ENCODE results near the gene VSX2. TPM values are rescaled to one million over a fixed set of nuclear protein-coding genes. Genes with fewer than 3 reads are reported as not detected.
A peak's percentile ranks its signal among the peaks of the same experiment; 100 is the strongest.

Gene VSX2
- total RNA-seq, 1 donor from 2014 or later: not detected

DNA sequence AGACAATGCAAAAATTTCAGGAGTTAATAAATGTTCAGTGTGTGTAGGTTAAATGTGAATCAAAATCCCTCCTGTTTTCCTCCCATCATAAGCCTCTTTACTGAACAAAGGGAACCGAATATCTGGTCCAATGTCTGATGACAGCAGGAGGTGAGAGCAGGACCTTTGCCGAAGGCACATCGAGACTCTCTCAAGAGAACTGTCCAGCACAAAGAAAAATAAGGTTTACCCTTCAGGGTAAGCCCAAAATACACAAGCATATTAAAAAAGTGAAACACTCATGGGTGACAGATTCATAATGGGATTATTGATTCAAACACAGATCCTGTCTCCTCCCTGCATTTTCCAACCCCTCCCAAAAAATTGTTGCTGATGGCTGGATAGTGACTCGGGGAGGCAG is 4.2 kb upstream of the VSX2 start:
- Histone ChIP-seq H3K27me3 (peaks cover 10% of the 10 kb centered on the region), H3K27ac (no peak overlapping the region), H3K36me3 (no peaks in the 10 kb centered on the region), H3K4me3 (no peak overlapping the region), H3K4me1 (peaks cover 0 to 3% of the 10 kb centered on the region in 2 donors), H3K9me3 (peaks cover 0 to 8% of the 10 kb centered on the region in 2 donors)
- intact Hi-C loops (cut with DNase I): no loop called here
- TF ChIP-seq, protein P1, sequence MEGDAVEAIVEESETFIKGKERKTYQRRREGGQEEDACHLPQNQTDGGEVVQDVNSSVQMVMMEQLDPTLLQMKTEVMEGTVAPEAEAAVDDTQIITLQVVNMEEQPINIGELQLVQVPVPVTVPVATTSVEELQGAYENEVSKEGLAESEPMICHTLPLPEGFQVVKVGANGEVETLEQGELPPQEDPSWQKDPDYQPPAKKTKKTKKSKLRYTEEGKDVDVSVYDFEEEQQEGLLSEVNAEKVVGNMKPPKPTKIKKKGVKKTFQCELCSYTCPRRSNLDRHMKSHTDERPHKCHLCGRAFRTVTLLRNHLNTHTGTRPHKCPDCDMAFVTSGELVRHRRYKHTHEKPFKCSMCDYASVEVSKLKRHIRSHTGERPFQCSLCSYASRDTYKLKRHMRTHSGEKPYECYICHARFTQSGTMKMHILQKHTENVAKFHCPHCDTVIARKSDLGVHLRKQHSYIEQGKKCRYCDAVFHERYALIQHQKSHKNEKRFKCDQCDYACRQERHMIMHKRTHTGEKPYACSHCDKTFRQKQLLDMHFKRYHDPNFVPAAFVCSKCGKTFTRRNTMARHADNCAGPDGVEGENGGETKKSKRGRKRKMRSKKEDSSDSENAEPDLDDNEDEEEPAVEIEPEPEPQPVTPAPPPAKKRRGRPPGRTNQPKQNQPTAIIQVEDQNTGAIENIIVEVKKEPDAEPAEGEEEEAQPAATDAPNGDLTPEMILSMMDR (IDR thresholded peaks at IDR 0.05): no peak
- DNase-seq (ENCODE audit: low spot score in 2 of 2): no peak

GRCh38 chr14:74237441-74237840 is 1.8 kb upstream of the VSX2 start:
- TF ChIP-seq, protein P1 (IDR thresholded peaks at IDR 0.05): no peak
- peaks cover 15 to 19% of the 10 kb centered on the region in 2 donors for H3K4me1 ChIP-seq
- no peaks in the 10 kb centered on the region for H3K36me3 ChIP-seq
- no peaks in the 10 kb centered on the region for H3K9me3 ChIP-seq
- intact Hi-C loops (cut with DNase I): no loop called here
- H3K27me3 ChIP-seq: peaks cover 30% of the 10 kb centered on the region
- no peak for DNase-seq (ENCODE audit: low spot score in 2 of 2)
- no peak overlapping the region for H3K27ac ChIP-seq
- H3K4me3 ChIP-seq: no peak overlapping the region

DNA sequence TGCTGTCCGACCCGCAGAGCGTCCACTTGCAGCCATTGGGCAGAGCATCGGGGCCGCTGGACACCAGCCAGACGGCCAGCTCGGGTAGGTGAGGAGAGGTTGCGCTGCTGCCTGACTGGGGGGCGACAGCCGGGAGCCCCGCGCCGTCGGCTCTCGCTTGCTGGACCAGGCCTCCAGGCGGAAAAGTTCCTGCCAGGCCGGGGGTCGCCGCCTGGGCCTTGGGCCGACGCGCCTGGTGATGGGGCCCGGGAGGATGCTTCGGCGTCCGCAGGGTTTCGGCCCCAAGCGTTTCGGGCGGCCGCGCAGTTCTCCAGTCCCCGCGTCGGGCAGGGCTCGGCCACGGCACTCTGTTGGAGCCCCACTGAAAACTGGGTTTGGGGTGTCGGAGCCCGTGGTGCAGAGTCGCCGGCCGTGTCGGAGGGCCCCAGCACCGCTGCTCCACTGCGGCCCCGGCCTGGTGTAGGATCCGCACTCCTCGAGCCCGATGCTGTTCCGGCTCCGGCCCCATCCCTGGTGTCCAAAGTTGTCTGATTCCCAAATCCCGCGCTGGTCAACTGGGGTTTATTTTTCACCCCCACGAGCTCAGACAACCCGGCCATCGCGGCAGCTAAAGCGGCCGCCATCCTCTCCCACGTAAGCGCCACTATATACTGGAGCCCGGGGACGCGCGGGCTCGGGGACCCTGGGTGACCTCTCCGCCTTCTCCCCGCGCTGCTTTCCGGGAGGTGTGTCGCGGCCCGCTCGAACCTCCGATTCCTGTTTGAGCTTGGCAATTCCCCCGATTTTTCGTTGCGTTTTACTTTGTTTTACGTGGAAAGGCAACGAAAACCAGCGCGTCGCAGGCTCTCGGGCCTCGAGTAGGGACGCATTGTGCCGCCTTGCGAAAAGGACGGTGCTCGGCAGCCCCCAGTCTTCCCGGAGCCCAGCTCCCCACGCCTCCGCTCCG is 872 bp downstream of the VSX2 start:
- Histone ChIP-seq H3K27ac (no peak overlapping the region), H3K4me3 (peak overlapping the region; percentile 52 to 58)
- TF ChIP-seq, protein P1 (IDR thresholded peaks at IDR 0.05): no peak

DNA sequence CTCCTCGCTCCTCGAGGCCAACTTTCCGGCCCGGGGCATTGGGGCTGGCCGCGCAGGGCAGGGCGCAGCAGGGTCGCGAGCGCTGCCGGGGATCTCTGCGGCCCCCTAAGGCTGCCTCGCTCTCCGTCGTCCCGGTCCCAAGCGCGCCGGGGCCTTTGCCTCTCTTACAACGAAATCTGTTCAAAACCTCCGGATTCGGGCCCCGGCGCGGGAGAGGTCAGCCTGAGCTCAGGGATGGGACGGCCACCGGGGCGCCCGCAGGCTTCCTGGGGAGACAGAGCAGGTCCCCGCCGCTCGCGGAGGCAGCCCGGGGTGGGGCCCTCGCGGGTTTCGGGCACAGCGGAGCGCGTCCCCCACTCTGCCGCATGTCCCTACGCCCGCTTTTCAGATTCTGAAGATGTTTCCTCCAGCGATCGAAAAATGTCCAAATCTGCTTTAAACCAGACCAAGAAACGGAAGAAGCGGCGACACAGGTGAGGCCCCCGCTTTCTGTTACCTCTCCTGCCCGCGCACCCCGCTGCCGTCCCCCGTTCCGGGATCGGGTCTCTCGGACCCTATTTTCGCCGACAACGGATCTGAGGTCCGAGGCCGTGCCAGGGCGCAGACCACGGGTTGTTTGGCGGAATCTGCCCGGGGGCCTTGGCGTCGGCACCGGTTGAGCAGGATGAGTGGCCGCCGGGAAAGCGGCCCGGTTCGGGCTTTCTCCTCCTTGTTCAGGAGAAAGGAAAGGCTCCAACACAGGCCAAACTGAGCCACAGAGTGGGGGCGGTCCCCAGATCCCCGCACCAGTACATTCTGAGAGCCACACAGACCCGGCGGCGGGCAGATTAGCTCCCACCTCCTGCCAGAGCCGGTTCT is 1.8 kb downstream of the VSX2 start:
- TF ChIP-seq, protein P1 (IDR thresholded peaks at IDR 0.05): no peak
- peaks cover 15 to 19% of the 10 kb centered on the region in 2 donors for H3K4me1 ChIP-seq
- H3K36me3 ChIP-seq: no peaks in the 10 kb centered on the region
- peak overlapping the region; percentile 52 to 58 for H3K4me3 ChIP-seq
- no peak for DNase-seq (ENCODE audit: low spot score in 2 of 2)
- no peaks in the 10 kb centered on the region for H3K9me3 ChIP-seq
- intact Hi-C loops (cut with DNase I): no loop called here
- H3K27ac ChIP-seq: no peak overlapping the region
- H3K27me3 ChIP-seq: peaks cover 34% of the 10 kb centered on the region

More for the DNA sequence above, 872 bp downstream of the VSX2 start:
- H3K27me3 ChIP-seq: peaks cover 34% of the 10 kb centered on the region
- H3K36me3 ChIP-seq: no peaks in the 10 kb centered on the region
- peaks cover 15 to 19% of the 10 kb centered on the region in 2 donors for H3K4me1 ChIP-seq
- intact Hi-C loops (cut with DNase I): no loop called here
- DNase-seq (ENCODE audit: low spot score in 2 of 2): no peak
- H3K9me3 ChIP-seq: no peaks in the 10 kb centered on the region

DNA sequence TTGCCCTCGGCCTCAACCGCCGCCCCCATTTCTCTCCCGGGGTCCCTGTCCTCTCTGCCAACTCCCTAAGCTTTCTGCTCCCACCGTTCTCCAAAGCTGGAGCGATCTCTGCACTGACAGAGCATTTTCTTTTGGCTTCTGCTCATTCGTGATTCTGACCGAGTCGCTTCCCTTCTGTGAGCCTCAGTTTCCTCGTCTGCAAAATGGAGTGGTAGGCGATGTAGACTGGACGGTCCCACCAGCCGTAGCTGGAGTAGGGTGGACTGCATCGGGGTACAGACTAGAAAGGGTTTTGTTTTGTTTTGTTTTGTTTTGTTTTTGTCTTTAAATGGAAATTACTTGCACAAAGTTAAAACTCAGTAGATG is 2.4 kb downstream of the VSX2 start:
- no peak for DNase-seq (ENCODE audit: low spot score in 2 of 2)
- Histone ChIP-seq H3K36me3 (no peaks in the 10 kb centered on the region), H3K27ac (no peak overlapping the region), H3K4me1 (peaks cover 15 to 19% of the 10 kb centered on the region in 2 donors), H3K4me3 (peak overlapping the region; percentile 52 to 58), H3K27me3 (peaks cover 34% of the 10 kb centered on the region), H3K9me3 (no peaks in the 10 kb centered on the region)
- TF ChIP-seq, protein P1 (IDR thresholded peaks at IDR 0.05): no peak
- intact Hi-C loops (cut with DNase I): no loop called here
